SHP77 (cell line): ENCODE measurements around the gene DEUP1.

Experiments
- DNase-seq, 2 experiments: peaks; one replicate each; lab custom pipeline; 2025; lab: John Stamatoyannopoulos, UW

DEUP1 gene

DNA sequence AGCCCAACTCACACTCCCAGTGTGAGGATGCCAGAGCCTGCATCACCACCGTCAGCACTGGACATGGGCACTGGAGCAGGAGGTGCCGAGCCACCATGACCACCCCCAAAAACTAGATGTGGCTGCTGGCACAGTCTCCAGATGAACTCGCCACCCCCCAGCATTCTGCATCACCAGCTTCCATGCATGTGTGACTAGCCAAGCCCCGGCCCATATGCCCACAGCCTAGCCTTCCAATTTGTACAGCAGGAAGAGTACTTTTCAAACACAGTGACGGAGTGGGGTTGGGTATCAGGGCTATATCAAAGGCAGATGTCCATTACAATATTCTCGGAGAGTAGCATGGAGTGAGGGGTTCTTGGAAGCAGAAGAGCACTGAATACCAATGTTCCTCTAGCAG, 149.7 kb downstream of the DEUP1 start:
- no peak for DNase-seq

- no peak for DNase-seq
These were observed 150.2 kb downstream of the DEUP1 start for GRCh38 chr11:93480756-93481155.

GRCh38 chr11:93481279-93481678, 150.7 kb downstream of the DEUP1 start:
- DNase-seq, result no peak

GRCh38 chr11:93481696-93482095, 151.2 kb downstream of the DEUP1 start:
- DNase-seq, result no peak

DNA sequence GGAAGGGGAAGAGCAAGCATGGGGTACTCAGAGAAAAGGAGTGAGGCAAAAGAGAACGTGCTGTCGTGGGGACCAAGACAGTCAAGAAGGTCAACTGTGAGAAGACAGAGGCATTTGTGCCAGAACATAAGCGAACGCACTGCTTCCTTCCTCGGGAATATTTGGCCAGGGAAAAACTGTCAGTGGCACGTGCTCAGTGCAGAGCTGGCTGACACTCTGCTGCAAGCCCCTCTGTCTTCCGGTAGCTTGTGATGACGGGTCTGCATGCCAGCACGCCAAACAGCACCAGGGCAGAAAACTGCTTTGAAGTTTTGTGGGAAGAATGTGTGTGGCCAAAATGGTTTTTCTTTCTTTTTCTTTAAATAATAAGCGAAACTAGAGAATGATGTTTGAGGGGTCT, 152.0 kb downstream of the DEUP1 start:
- DNase-seq, result no peak

DNA sequence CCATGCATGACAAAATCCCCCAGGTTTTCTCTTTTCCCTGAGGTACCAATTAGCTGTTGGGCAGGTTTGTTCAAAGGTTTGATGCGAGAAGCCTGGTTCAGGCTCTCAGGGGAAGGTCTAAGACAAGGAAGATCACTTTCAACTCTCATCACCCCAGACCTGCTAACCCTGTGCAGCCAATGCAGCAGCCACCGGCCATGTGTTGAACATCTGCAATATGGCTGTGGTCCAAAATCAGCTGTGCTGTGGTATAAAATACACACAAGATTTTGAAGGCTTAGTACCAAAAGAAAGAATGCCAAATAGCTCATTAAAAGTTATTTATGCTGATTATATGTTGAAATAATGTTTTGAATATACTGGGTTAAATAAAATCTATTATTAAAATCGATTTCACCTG, 154.2 kb downstream of the DEUP1 start:
- no peak for DNase-seq

DNA sequence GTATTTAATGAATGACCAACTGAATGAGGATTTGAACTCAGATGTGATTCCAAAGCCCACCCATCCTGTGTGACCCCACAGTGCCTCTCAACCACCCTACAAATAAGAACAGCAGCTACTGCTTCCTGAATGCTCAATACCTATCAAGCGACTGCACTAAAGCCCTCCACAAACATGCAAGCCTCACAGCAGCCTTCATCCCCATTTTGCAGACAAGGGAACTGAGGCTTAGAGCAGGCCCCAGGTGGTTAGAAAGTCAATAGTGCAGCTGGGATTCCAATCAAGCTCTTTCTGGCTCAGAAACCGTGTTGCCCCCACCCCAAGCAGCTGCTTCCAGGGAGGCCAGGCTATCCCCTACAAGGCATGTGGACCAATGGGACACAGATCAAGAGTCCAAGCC, 155.4 kb downstream of the DEUP1 start:
- DNase-seq, result no peak

GRCh38 chr11:93487032-93487483, 156.5 kb downstream of the DEUP1 start:
- peak; percentile 88 for DNase-seq
